DOHH2 (cell line): ENCODE measurements around the gene CDS2.

ENCODE experiments used
- H3F3A ChIP-seq: fragments of 200-600 bp; sonication (generic), shearing (Covaris generic); 2 replicates; pipeline ENCODE4 v1.6.0; 2016; ENCODE audit warnings: antibody characterized with exemption, mild to moderate bottlenecking; ENCODE audit not compliant: control insufficient read depth, insufficient read depth
- H3K27ac ChIP-seq: fragments of 200-600 bp; sonication (generic); 2 replicates; pipeline ENCODE4 v1.5.1; 2014; ENCODE audit warnings: low read depth, mild to moderate bottlenecking, low read length, moderate library complexity
- H3K27me3 ChIP-seq: fragments of 200-600 bp; sonication (generic); 2 replicates; pipeline ENCODE4 v1.6.1; 2014; ENCODE audit warnings: mild to moderate bottlenecking, low read length, mixed read lengths; ENCODE audit not compliant: control insufficient read depth
- H3K36me3 ChIP-seq: fragments of 200-600 bp; sonication (generic); 2 replicates; pipeline ENCODE4 v1.6.1; 2014; ENCODE audit warnings: mild to moderate bottlenecking, low read length, moderate library complexity, mixed read lengths; ENCODE audit not compliant: control insufficient read depth
- H3K4me1 ChIP-seq: fragments of 200-600 bp; sonication (generic); 2 replicates; pipeline ENCODE4 v1.6.1; 2014; ENCODE audit warnings: mild to moderate bottlenecking, low read length, mixed read lengths; ENCODE audit not compliant: control insufficient read depth
- H3K4me2 ChIP-seq: fragments of 200-600 bp; sonication (generic); 2 replicates; pipeline ENCODE4 v1.6.0; 2014; ENCODE audit warnings: mild to moderate bottlenecking, low read length, moderate library complexity
- H3K4me3 ChIP-seq: fragments of 200-600 bp; sonication (generic); 2 replicates; pipeline ENCODE4 v1.5.1; 2014; ENCODE audit warnings: mild to moderate bottlenecking, low read length, mixed read lengths
- H3K79me2 ChIP-seq: fragments of 200-600 bp; sonication (generic); 2 replicates; pipeline ENCODE4 v1.6.1; 2014; ENCODE audit warnings: mild to moderate bottlenecking, low read length, mixed read lengths; ENCODE audit not compliant: control insufficient read depth
- H3K9me2 ChIP-seq: fragments of 200-600 bp; sonication (generic); replicated peaks from 2 replicates; pipeline ENCODE4 v1.6.1; 2014; ENCODE audit warnings: mild to moderate bottlenecking, low read length, mixed read lengths; ENCODE audit not compliant: control insufficient read depth
- H3K9me3 ChIP-seq: fragments of 200-600 bp; sonication (generic); 2 replicates; pipeline ENCODE4 v1.6.1; 2014; ENCODE audit warnings: antibody characterized with exemption, low read length, mixed read lengths; ENCODE audit not compliant: control insufficient read depth, insufficient read depth
- H4K20me1 ChIP-seq: fragments of 200-600 bp; sonication (generic); 2 replicates; pipeline ENCODE4 v1.6.0; 2014; ENCODE audit warnings: low read depth, mild to moderate bottlenecking, antibody characterized with exemption, low read length, moderate library complexity; ENCODE audit not compliant: control insufficient read depth, insufficient read depth
- CTCF ChIP-seq: fragments of 200-600 bp; sonication (generic); IDR thresholded peaks from one replicate; pipeline ENCODE4 v1.5.1; 2014; ENCODE audit warnings: antibody characterized with exemption, mild to moderate bottlenecking, low read depth, low read length; ENCODE audit not compliant: poor library complexity, severe bottlenecking
- EZH2phosphoT487 ChIP-seq: fragments of 200-600 bp; sonication (generic); IDR thresholded peaks from 2 replicates; pipeline ENCODE4 v1.6.1; 2017; ENCODE audit warnings: borderline replicate concordance, mild to moderate bottlenecking, antibody characterized with exemption, low read length, moderate library complexity, mixed read lengths

Gene CDS2

GRCh38 chr20:5203380-5203779 is 76.6 kb downstream of the CDS2 start:
- no peaks in the 10 kb centered on the region for H4K20me1 ChIP-seq
- H3K4me2 ChIP-seq: no peak overlapping the region
- H3F3A ChIP-seq: no peaks in the 10 kb centered on the region
- H3K9me3 ChIP-seq: no peaks in the 10 kb centered on the region
- no peak for TF ChIP-seq CTCF
- no peak for TF ChIP-seq EZH2phosphoT487
- no peaks in the 10 kb centered on the region for H3K4me1 ChIP-seq
- no peaks in the 10 kb centered on the region for H3K9me2 ChIP-seq
- no peak overlapping the region for H3K27ac ChIP-seq
- H3K4me3 ChIP-seq: no peak overlapping the region
- no peaks in the 10 kb centered on the region for H3K36me3 ChIP-seq
- no peaks in the 10 kb centered on the region for H3K79me2 ChIP-seq
- no peaks in the 10 kb centered on the region for H3K27me3 ChIP-seq

- TF ChIP-seq CTCF (peak; percentile 88), EZH2phosphoT487 (no peak)
- Histone ChIP-seq H3K79me2 (no peaks in the 10 kb centered on the region), H3K9me2 (no peaks in the 10 kb centered on the region), H3K4me1 (no peaks in the 10 kb centered on the region), H4K20me1 (no peaks in the 10 kb centered on the region), H3K36me3 (no peaks in the 10 kb centered on the region), H3K4me2 (no peak overlapping the region), H3F3A (no peaks in the 10 kb centered on the region), H3K9me3 (no peaks in the 10 kb centered on the region), H3K27me3 (no peaks in the 10 kb centered on the region), H3K4me3 (no peak overlapping the region), H3K27ac (no peak overlapping the region)
Observed at GRCh38 chr20:5205348-5206210, 78.8 kb downstream of the CDS2 start.

- TF ChIP-seq EZH2phosphoT487 (no peak), CTCF (no peak)
- no peaks in the 10 kb centered on the region for H4K20me1 ChIP-seq
- no peaks in the 10 kb centered on the region for H3K9me2 ChIP-seq
- no peak overlapping the region for H3K27ac ChIP-seq
- H3F3A ChIP-seq: no peaks in the 10 kb centered on the region
- H3K27me3 ChIP-seq: no peaks in the 10 kb centered on the region
- no peaks in the 10 kb centered on the region for H3K4me1 ChIP-seq
- no peak overlapping the region for H3K4me3 ChIP-seq
- H3K79me2 ChIP-seq: no peaks in the 10 kb centered on the region
- H3K36me3 ChIP-seq: no peaks in the 10 kb centered on the region
- no peaks in the 10 kb centered on the region for H3K9me3 ChIP-seq
- H3K4me2 ChIP-seq: no peak overlapping the region
Observed at GRCh38 chr20:5207138-5207537, 80.3 kb downstream of the CDS2 start.
